DMS79 (cell line): ENCODE data around the gene VPS35L.
A peak's percentile ranks its signal among the peaks of the same experiment; 100 is the strongest.

ENCODE experiments used
- DNase-seq: peaks from one replicate; lab custom pipeline; 2025; lab: John Stamatoyannopoulos, UW

The VPS35L gene

GRCh38 chr16:19694989-19695388, 139.5 kb downstream of the VPS35L start:
- DNase-seq, result no peak

GRCh38 chr16:19696328-19696727, 140.8 kb downstream of the VPS35L start:
- DNase-seq, result peak; percentile 52

GRCh38 chr16:19696961-19697360, 141.5 kb downstream of the VPS35L start:
- DNase-seq, result peak; percentile 56

DNA sequence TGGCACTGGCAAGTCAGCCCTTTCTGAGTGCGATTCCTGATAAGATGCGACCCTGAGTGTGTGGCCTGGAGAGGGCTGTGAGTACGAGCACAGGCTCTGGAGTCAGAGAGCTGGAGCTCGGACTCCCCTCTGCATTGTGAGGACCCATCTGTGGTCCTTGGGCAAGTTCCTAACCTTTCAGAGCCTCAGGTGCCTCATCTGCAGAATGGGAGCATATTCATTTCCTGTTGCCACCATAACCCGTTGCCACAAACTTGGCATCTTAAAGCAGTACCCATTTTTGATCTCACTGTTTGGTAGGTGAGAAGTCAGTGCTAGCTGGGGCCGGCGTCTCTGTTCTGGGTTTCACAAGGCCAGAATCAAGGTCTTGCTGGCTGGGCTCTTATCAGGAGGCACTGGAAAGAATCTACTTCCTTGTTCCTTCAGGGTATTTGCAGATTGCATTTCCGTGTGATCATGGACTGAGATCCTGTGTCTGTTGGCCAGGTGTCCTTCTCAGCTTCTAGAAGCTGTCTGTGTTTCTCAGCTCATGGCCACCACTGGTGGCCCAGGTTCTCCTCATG, 142.3 kb downstream of the VPS35L start:
- DNase-seq, result no peak

DNA sequence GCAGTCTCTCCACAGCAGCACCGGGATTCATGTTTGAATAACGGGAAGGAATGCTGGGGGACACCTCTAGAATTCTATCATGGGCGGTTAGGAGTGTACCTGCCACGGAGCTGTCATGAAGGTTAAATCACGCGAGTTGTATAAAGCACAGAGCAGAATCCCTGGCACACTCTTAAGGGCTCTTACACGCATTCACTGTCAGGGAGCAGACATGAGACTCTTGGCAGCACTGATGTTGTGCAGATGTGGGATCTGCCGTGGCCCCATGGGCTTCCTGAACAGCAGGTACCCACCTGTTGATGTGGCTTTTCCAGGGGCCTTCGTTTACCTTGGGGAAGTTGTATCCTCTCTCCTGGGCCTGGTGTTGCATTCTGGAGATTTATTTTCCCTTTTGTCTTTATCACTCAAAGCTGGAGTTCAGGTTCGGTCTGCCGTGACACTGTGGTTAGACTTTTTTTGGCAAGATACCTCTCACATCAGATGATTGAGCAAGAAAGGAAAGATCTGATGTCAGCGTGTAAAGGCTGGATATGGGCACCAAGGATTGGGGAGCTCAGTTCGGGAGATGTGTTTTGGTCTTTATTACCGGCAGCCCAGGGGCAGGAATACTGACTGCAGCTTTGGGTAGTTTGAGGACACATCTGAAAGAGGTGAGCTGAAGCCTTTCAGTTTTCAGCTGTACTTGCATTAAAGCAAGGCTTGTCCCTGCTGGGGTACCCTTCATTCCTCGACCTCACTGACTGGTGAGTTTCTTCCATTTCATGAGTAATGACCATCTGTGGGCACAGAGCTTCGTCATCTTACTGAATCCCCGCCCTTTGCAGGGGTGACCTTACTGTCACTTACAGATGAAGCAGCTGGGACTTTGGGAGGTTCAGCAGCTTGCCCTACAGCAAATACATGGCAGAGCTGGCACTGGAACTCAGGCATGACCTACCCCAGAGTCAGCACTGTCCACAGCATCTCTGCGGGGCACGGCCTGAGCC, 143.3 kb downstream of the VPS35L start:
- DNase-seq, result peak; percentile 27

GRCh38 chr16:19699472-19699871, 144.0 kb downstream of the VPS35L start:
- DNase-seq, result no peak

DNA sequence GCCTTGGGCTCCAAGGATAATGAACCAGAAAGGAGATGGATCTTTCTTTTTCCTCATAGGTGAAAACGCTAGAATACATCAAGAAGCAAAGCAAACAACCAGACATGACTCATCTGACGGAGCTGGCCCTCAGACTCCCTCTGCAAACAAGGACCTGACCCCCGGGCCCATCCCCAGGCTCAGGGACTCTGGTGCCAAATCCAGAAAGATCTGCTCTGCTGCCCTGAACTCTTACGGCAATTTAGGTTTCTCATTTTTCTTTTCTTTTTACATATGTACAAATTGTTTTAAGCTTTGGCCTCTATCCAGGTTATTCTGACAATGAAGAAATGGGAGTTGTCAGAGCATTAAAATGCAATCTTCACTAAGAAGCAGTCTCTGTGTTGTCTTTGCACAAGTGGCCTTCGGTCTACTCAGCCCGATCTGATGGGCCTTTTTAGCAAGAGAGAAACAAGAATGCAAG, 144.8 kb downstream of the VPS35L start:
- no peak for DNase-seq

- no peak for DNase-seq
These were observed 145.6 kb downstream of the VPS35L start for GRCh38 chr16:19701091-19701490.

- DNase-seq, result no peak
These were observed 147.8 kb downstream of the VPS35L start for GRCh38 chr16:19703172-19703889.

DNA sequence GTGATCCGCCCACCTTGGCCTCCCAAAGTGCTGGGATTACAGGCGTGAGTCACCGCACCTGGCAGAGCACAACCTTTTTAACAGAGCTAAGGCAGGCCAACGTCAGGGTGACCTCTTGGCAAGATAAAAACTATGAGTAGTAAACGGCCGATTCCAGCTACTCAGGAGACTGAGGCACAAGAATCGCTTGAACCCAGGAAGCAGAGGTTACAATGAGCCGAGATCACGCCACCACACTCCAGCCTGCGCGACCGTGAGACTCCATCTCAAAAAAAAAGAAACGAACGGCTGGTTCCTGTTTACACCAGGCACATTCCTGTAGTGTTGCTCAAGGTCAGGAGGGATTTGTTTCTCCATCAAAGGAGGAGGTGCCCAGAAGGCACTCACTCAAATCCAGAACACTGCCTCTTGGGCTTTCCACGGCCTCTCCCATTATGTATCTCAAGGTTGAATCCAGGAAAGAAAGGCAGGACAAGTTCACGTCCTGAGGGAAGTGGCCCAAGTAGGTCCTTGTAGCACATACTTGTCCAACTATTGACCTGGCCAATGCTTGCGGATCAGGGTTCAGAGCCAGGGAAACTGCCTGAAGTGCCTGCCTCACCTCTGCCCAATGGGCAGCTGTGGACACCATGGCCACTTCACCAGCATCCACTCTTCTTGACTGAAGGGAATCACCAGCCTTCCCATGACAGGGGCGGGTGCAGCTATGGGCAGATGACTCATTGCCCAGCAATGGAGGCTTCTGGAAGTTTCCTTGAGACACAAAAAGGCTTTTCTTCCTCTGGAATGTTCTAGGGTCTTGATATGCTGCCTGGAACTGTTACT, 149.0 kb downstream of the VPS35L start:
- DNase-seq, result no peak

GRCh38 chr16:19705146-19705501, 149.6 kb downstream of the VPS35L start:
- DNase-seq, result no peak

DNA sequence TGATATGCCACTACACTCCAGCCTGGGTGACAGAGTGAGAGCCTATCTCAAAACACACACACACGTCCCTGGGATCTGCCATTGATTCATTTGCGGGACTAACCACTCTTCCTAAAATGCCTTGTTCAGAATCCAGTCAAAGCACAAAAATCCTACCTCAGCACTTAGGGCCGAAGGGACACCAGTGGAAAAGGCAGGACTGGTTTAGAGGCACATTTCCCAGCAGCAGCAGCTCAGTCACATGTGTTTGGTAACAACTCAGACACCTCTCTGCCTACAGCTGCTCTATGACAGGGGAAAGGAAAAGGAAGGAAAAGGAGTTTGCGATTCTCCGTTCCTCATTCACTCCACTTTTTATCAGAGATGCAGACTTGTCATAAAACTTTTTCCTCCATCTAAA, 150.3 kb downstream of the VPS35L start:
- no peak for DNase-seq

- no peak for DNase-seq
These were observed 151.3 kb downstream of the VPS35L start for GRCh38 chr16:19706846-19707245.

DNA sequence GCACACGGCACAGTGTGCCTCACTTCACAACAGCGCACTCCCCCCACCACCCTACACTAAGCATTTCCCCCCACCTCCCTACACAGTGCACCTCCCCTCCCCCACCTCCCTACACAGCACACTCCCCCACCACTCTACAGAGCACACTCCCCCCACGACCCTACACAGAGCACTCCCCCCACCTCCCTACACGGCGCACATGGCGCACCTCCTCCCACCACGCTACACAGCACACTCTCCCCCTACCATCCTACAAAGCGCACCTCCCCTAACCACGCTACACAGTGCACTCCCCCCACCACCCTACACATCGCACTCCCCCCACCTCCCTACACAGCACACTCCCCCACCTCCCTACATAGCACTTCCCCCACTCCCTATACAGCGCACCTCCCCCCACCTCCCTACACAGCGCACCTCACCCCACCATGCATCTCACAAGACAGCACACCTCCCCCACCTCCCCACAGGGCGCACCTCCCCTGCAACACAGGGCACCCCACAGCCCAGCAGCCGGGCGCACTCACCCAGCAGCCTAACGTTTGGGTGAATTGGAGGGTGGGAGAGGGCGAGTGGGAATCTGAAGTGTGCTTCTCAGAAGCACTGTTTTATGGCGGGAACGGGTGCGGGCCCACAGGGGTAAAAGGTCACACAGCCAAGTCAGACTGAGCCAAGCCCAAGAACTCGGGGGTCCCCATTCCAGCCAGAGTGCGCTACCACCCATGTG, 152.2 kb downstream of the VPS35L start:
- DNase-seq, result no peak

GRCh38 chr16:19708296-19709205, 153.0 kb downstream of the VPS35L start:
- no peak for DNase-seq

GRCh38 chr16:19709381-19710136, 154.1 kb downstream of the VPS35L start:
- no peak for DNase-seq

DNA sequence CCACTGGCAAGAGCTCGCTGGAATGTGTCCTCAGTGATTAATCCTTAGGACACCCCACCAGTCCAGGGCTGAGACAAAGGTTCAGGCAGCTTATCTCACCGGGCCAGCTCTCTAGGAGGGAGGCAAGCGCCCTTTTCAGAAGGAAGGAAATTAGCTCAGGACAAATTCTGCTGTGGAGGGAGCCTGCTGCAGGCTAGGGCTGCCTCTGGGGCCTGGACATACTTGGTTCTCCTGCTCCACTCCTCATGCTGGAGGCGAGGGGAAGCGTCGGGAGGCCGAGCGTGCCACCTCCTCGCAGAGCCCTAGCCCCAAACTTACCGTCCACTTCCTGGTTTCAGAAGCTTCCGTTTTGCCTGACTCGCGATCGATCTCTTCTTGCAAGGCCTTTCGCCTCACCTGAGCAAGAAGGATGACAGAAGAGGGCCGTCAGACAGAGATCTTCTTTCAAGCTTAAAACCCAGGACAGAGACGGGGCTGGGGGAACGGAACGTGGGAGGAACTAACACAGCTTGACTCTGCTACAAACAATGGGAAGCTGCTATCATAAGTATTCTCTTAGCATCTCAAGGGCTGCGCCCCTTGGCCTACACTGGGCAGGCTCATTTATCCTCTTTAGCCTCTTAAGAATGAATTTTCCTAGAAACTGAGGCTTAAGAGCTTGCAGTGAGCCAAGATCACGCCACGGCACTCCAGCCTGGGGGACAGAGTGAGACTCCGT, 154.8 kb downstream of the VPS35L start:
- no peak for DNase-seq

DNA sequence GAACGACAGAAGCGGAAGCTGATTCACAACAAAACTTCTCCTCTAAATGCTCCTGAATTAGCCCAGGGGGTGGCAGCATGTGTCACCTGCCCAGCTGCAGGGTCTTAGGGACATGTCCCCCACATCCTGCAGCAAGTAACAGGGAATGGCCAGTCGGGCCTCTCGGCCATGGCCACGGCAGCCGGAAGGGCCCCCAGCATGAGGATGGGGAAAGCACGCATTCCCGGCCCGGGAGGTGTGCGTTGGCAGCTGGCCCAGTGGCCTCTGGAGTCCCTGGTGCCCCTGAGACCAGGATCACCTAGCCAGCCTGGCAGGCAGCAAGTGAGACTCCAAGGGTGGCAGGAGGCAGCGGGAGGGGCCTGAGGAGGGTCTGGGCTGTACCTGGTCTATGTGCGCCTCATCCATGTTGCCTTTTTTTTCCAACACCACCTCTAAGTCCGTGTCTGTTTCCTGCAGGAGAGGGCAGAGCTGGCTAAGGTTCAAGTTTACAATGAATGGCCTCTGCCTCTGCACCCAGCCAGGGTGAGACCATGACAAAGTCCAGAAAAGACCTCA, 155.6 kb downstream of the VPS35L start:
- DNase-seq, result no peak
